Upper lobe of left lung (tissue), 4 donors: Measurements from ENCODE around the gene NDUFA6.

Source experiments
- EP300 ChIP-seq, 4 donors: sonication (generic); formaldehyde crosslinking; IDR thresholded peaks; one replicate each; pipeline ENCODE4 v1.5.1; 2017; ENCODE audit warnings: antibody characterized with exemption in 4 of 4, control low read depth in 2 of 4
- POLR2A ChIP-seq, 4 donors: fragments of 450-650 bp; IDR thresholded peaks; one replicate each; pipeline ENCODE4 v1.5.1; 2016 to 2017; ENCODE audit warnings: antibody characterized with exemption in 4 of 4, mild to moderate bottlenecking in 2 of 4
- POLR2AphosphoS5 ChIP-seq, 2 donors: sonication (generic); formaldehyde crosslinking; IDR thresholded peaks; one replicate each; pipeline ENCODE4 v1.5.1; 2017; ENCODE audit warnings: antibody characterized with exemption in 2 of 2
- TF ChIP-seq, protein P1 (sequence below), 6 experiments: fragments of 450-650 bp in 4 of 6; fragments of 200-600 bp in 2 of 6; sonication (generic) in 2 of 6; IDR thresholded peaks; one replicate each; pipeline ENCODE4 v1.5.1; 2016 to 2019; ENCODE audit warnings: antibody characterized with exemption in 6 of 6

- TF ChIP-seq, protein P1, sequence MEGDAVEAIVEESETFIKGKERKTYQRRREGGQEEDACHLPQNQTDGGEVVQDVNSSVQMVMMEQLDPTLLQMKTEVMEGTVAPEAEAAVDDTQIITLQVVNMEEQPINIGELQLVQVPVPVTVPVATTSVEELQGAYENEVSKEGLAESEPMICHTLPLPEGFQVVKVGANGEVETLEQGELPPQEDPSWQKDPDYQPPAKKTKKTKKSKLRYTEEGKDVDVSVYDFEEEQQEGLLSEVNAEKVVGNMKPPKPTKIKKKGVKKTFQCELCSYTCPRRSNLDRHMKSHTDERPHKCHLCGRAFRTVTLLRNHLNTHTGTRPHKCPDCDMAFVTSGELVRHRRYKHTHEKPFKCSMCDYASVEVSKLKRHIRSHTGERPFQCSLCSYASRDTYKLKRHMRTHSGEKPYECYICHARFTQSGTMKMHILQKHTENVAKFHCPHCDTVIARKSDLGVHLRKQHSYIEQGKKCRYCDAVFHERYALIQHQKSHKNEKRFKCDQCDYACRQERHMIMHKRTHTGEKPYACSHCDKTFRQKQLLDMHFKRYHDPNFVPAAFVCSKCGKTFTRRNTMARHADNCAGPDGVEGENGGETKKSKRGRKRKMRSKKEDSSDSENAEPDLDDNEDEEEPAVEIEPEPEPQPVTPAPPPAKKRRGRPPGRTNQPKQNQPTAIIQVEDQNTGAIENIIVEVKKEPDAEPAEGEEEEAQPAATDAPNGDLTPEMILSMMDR (IDR thresholded peaks at IDR 0.05), result no peak
- TF ChIP-seq POLR2AphosphoS5 (IDR thresholded peaks at IDR 0.05) (no peak), POLR2A (IDR thresholded peaks at IDR 0.05) (no peak), EP300 (IDR thresholded peaks at IDR 0.05) (no peak)
These were observed 5.7 kb downstream of the NDUFA6 start for GRCh38 chr22:42084874-42085273.
